Lung microvascular endothelial cell (primary cell): ENCODE measurements around the gene LIPC. TPM values are rescaled to one million over a fixed set of nuclear protein-coding genes. Genes with fewer than 3 reads are reported as not detected.

Experiments
- DNase-seq, 2 donors: peaks; one replicate each; pipeline versions ENCODE4 v3.0.0 to v3.0.0-alpha.2; 2010; ENCODE audit warnings: low read depth in 2 of 2
- total RNA-seq: library from RNA; depleted of rRNA; stranded (reverse); fragments of >200 nt; gene quantifications from 2 replicates; pipeline ENCODE4 v1.2.1, GENCODE V29; 2014

Gene LIPC
- total RNA-seq, 1 donor from 2014 or later: not detected

GRCh38 chr15:58608711-58609110 lies 176.9 kb downstream of the LIPC start:
- DNase-seq: no peak

- no peak for DNase-seq
These were observed 180.2 kb downstream of the LIPC start for GRCh38 chr15:58611731-58612676.

GRCh38 chr15:58616171-58616570 lies 184.4 kb downstream of the LIPC start:
- DNase-seq: no peak
